Measurements from ENCODE around the gene IL22RA2. TPM values are rescaled to one million over a fixed set of nuclear protein-coding genes. Genes with fewer than 3 reads are reported as not detected.

The IL22RA2 gene
- total and polyA plus RNA-seq, 4 donors, result 0.05 TPM; not detected in 3

GRCh38 chr6:137097057-137097456 is 76.4 kb downstream of the IL22RA2 start:
- no peaks in the 10 kb centered on the region for H3K27me3 ChIP-seq (ENCODE audit: control insufficient read depth in 4 of 4, insufficient read depth in 4 of 4, low read length in 3 of 4)
- H3K9me3 ChIP-seq (ENCODE audit: control insufficient read depth in 4 of 4, low read length in 3 of 4), result no peaks in the 10 kb centered on the region
- no peak overlapping the region for H3K4me3 ChIP-seq (ENCODE audit: low read depth in 1 of 3, low read length in 3 of 3)
- TF ChIP-seq ATF3 (IDR thresholded peaks at IDR 0.05) (no peak), GABPA (IDR thresholded peaks at IDR 0.05 in 1 of 2, conservative IDR thresholded peaks at IDR 0.05 in 1 of 2) (no peak), HNF4G (IDR thresholded peaks at IDR 0.05) (no peak), NR2F2 (IDR thresholded peaks at IDR 0.05) (no peak), REST (IDR thresholded peaks at IDR 0.05) (no peak), RAD21 (IDR thresholded peaks at IDR 0.05) (no peak), TAF1 (conservative IDR thresholded peaks at IDR 0.05) (no peak), JUND (IDR thresholded peaks at IDR 0.05) (no peak), FOXA1 (IDR thresholded peaks at IDR 0.05) (no peak), SP1 (IDR thresholded peaks at IDR 0.05) (no peak), EGR1 (IDR thresholded peaks at IDR 0.05; ENCODE audit: low read depth in 2 of 2) (no peak)
- H3K9ac ChIP-seq (ENCODE audit: low read depth in 1 of 2, low read length in 2 of 2), result no peak overlapping the region
- no peak overlapping the region for H3K27ac ChIP-seq (ENCODE audit: low read depth in 1 of 2, low read length in 2 of 2)
- no peaks in the 10 kb centered on the region for H3K36me3 ChIP-seq (ENCODE audit: control insufficient read depth in 4 of 4, insufficient read depth in 3 of 4, low read depth in 1 of 4, low read length in 3 of 4)
- DNase-seq (ENCODE audit: low spot score), result no peak
- no peaks in the 10 kb centered on the region for H3K4me1 ChIP-seq (ENCODE audit: control insufficient read depth in 4 of 4, insufficient read depth in 4 of 4, low read length in 3 of 4)

- Histone ChIP-seq H3K27me3 (ENCODE audit: control insufficient read depth in 4 of 4, insufficient read depth in 4 of 4, low read length in 3 of 4) (no peaks in the 10 kb centered on the region), H3K4me1 (ENCODE audit: control insufficient read depth in 4 of 4, insufficient read depth in 4 of 4, low read length in 3 of 4) (no peaks in the 10 kb centered on the region), H3K27ac (ENCODE audit: low read depth in 1 of 2, low read length in 2 of 2) (no peak overlapping the region), H3K4me3 (ENCODE audit: low read depth in 1 of 3, low read length in 3 of 3) (no peak overlapping the region), H3K9ac (ENCODE audit: low read depth in 1 of 2, low read length in 2 of 2) (no peak overlapping the region), H3K36me3 (ENCODE audit: control insufficient read depth in 4 of 4, insufficient read depth in 3 of 4, low read depth in 1 of 4, low read length in 3 of 4) (no peaks in the 10 kb centered on the region), H3K9me3 (ENCODE audit: control insufficient read depth in 4 of 4, low read length in 3 of 4) (no peaks in the 10 kb centered on the region)
- TF ChIP-seq HNF4A (conservative IDR thresholded peaks at IDR 0.05) (no peak), TAF1 (conservative IDR thresholded peaks at IDR 0.05) (no peak), HNF4G (IDR thresholded peaks at IDR 0.05) (no peak), ATF3 (IDR thresholded peaks at IDR 0.05) (no peak), EGR1 (IDR thresholded peaks at IDR 0.05; ENCODE audit: low read depth in 2 of 2) (no peak), RAD21 (IDR thresholded peaks at IDR 0.05) (no peak), GABPA (IDR thresholded peaks at IDR 0.05 in 1 of 2, conservative IDR thresholded peaks at IDR 0.05 in 1 of 2) (no peak), YY1 (IDR thresholded peaks at IDR 0.05) (no peak), RXRA (IDR thresholded peaks at IDR 0.05) (no peak), MAX (IDR thresholded peaks at IDR 0.05) (no peak), FOXA2 (IDR thresholded peaks at IDR 0.05) (no peak), REST (IDR thresholded peaks at IDR 0.05) (no peak), SP1 (IDR thresholded peaks at IDR 0.05) (no peak), ZBTB33 (IDR thresholded peaks at IDR 0.05) (no peak), CTCF (IDR thresholded peaks at IDR 0.05; ENCODE audit: low read depth, low read length, missing input control) (no peak), FOXA1 (IDR thresholded peaks at IDR 0.05) (no peak), NR2F2 (IDR thresholded peaks at IDR 0.05) (no peak)
- no peak for DNase-seq (ENCODE audit: low spot score)
These were observed 77.7 kb downstream of the IL22RA2 start for GRCh38 chr6:137095651-137096238.
